Measurements from ENCODE around the gene PCYOX1L.
"Not testable (repeated sequence)": the region's sequence is repeated elsewhere in the genome, so short reads cannot be mapped to it uniquely, and the experiment has no call there.

DNA sequence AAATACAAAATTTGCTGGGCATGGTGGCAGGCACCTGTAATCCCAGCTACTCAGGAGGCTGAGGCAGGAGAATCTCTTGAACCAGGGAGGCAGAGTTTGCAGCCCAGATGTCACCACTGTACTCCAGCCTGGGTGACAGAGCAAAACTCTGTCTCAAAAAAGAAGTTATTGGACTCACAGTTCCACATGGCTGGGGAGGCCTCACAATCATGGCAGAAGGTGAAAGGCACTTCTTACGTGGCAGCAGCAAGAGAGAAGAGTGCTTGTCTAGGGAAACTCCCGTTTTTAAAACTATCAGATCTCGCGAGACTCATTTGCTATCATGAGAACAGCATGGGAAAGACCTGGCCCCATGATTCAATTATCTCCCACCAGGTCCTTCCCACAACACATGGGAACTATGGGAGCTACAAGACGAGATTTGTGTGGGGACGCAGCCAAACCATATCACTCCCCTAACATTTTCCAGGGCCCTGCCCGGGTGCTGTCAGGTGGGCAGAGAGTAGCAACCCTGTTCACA lies 41.0 kb downstream of the PCYOX1L start:
- TF ChIP-seq, protein P1, sequence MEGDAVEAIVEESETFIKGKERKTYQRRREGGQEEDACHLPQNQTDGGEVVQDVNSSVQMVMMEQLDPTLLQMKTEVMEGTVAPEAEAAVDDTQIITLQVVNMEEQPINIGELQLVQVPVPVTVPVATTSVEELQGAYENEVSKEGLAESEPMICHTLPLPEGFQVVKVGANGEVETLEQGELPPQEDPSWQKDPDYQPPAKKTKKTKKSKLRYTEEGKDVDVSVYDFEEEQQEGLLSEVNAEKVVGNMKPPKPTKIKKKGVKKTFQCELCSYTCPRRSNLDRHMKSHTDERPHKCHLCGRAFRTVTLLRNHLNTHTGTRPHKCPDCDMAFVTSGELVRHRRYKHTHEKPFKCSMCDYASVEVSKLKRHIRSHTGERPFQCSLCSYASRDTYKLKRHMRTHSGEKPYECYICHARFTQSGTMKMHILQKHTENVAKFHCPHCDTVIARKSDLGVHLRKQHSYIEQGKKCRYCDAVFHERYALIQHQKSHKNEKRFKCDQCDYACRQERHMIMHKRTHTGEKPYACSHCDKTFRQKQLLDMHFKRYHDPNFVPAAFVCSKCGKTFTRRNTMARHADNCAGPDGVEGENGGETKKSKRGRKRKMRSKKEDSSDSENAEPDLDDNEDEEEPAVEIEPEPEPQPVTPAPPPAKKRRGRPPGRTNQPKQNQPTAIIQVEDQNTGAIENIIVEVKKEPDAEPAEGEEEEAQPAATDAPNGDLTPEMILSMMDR (IDR thresholded peaks at IDR 0.05; ENCODE audit: control extremely low read depth in 1 of 3, insufficient read depth in 1 of 3, low read depth in 1 of 3, low read length in 3 of 3): not testable (repeated sequence)
- TF ChIP-seq EZH2 (IDR thresholded peaks at IDR 0.05; ENCODE audit: low read depth, low read length, severe bottlenecking); CEBPB (IDR thresholded peaks at IDR 0.05; ENCODE audit: low read depth, low read length); HDAC2 (IDR thresholded peaks at IDR 0.05; ENCODE audit: borderline replicate concordance in 1 of 2, low read depth in 2 of 2, low read length in 2 of 2); ASH2L (IDR thresholded peaks at IDR 0.05; ENCODE audit: low read length); USF2 (IDR thresholded peaks at IDR 0.05; ENCODE audit: low read length); CREB1 (IDR thresholded peaks at IDR 0.05): not testable (repeated sequence)
